VCaP (cell line): Measurements from ENCODE around the gene SNX27.
"Not testable (repeated sequence)": the region's sequence is repeated elsewhere in the genome, so short reads cannot be mapped to it uniquely, and the experiment has no call there.

ENCODE experiments used
- H3K27ac ChIP-seq: fragments of 450-650 bp; 2 replicates; pipeline ENCODE4 v1.5.1; 2017
- TF ChIP-seq, protein P1 (sequence below): fragments of 450-650 bp; conservative IDR thresholded peaks from 2 replicates; pipeline ENCODE4 v1.5.1; 2017; ENCODE audit warnings: mild to moderate bottlenecking, moderate library complexity

SNX27 gene

DNA sequence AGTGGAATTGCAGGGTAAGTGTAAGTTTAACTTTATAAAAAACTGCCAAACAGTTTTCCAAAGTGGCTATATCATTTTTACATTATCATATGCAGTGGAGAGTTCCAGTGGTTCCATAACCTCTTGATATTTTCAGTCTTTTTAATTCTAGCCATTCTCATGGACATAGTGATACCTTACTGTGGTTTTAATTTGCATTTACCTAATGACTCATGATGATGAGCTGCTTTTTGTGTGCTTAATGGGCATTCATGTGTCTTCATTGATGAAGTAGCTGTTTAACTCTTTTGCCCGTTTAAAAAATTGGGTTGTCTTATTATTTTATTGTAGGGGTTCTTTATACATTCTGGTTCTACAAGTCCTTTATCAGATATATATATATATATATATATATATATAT lies 29.4 kb downstream of the SNX27 start:
- H3K27ac ChIP-seq = no peak overlapping the region
- TF ChIP-seq, protein P1, sequence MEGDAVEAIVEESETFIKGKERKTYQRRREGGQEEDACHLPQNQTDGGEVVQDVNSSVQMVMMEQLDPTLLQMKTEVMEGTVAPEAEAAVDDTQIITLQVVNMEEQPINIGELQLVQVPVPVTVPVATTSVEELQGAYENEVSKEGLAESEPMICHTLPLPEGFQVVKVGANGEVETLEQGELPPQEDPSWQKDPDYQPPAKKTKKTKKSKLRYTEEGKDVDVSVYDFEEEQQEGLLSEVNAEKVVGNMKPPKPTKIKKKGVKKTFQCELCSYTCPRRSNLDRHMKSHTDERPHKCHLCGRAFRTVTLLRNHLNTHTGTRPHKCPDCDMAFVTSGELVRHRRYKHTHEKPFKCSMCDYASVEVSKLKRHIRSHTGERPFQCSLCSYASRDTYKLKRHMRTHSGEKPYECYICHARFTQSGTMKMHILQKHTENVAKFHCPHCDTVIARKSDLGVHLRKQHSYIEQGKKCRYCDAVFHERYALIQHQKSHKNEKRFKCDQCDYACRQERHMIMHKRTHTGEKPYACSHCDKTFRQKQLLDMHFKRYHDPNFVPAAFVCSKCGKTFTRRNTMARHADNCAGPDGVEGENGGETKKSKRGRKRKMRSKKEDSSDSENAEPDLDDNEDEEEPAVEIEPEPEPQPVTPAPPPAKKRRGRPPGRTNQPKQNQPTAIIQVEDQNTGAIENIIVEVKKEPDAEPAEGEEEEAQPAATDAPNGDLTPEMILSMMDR = no peak

DNA sequence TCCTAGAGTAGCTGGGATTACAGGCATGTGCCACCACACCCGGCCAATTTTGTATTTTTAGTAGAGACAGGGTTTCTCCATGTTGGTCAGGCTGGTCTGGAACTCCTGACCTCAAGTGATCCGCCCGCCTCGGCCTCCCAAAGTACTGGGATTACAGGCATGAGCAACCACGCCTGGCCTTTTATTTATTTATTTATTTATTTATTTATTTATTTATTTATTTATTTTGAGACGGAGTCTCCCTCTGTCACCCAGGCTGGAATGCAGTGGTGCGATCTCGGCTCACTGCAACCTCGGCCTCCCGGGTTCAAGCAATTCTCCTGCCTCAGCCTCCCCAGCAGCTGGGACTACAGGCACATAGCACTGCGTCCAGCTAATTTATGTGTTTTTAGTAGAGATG lies 31.2 kb downstream of the SNX27 start:
- H3K27ac ChIP-seq = not testable (repeated sequence)

DNA sequence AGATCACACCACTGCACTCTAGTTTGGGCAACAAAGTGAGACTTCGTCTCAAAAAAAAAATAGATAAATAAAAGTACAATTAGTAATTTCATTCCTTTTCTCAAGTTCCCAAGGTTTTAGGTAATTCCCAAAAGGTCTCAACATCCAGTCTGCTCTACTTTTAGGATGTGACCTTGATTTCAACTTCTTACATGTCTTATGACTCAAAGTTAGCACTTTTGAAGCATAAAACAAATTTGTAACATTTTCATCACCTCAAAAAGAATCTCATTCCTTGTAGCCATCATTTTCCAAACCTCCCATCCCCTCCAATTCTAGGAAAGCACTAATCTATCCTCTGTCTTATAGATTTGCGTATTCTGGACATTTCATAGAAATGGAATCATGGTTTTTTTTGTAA lies 32.2 kb downstream of the SNX27 start:
- no peak overlapping the region for H3K27ac ChIP-seq
- TF ChIP-seq, protein P1 = no peak

DNA sequence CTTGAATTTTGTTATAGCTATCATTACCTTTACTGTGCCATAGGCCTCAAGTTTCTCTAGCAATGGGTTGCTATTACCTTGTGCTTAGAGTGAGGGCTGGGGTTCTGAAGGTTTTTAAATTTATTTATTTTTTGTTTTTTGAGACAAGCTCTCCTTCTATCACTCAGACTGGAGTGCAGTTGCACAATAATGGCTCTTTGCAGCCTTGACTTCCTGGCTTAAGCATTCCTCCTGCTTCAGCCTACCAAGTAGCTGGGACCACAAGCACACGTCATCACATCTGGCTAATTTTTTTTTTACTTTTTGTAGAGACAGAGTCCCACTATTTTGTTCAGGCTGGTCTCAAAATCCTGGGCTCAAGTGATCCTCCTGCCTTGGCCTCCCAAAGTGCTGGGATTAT lies 41.5 kb downstream of the SNX27 start:
- TF ChIP-seq, protein P1 = no peak
- H3K27ac ChIP-seq = no peak overlapping the region

DNA sequence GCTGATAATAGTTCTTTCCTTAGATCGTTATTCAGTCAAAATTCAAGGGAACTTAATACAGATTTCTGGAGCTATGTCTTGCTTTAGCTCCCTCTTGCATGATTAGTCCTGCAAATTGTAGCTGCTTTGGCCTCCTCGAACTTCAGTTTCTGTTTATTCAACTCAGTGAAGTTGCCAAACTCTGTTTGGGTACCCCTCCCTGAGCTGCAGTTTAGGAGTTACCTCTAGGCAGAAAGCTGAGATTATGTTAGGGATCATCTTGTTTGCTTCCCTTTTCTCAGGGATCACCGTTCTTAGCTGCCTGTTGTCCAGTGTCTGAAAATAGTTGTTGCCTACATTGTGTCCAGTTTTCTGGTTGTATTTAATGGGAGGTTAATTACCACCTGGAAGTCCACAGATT lies 43.5 kb downstream of the SNX27 start:
- TF ChIP-seq, protein P1 = no peak
- no peak overlapping the region for H3K27ac ChIP-seq

DNA sequence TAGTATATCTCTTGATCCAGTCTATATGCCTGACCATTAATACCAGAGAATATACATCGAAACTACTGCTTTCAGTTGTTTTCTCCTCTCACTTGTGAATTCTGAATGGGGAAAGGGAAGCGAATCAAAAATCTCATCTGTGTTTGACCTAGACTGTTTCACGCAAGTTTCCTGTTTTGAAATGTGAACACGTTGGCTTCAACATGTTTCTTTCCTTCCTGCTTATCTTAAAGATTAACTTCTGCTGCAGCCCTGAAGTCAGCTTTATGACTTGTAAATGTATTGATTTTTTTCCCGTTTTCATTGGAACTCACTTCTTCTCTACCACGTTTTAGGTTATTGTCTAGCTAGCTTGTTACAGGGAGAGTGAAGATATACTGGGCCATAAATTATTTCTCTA lies 49.9 kb downstream of the SNX27 start:
- peak overlapping the region; percentile 45 for H3K27ac ChIP-seq
- TF ChIP-seq, protein P1 = no peak

DNA sequence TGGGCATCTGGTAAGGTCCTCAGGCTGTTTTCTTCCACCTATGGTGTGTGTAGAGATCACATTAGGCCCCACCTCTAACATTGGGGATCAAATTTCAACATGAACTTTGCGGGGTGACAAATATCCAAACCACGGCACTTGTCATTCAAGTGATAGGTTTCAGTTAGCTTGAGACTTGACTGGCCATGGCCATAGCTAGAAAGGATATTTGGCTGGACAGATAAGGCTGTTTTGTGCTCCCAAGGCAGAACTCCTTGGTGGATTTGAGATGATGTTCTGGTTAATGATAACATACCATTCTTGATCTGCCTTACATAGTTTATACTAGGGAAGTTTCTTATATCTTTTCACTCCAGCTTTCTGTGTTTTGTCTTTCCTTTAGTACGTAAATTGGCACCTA lies 56.2 kb downstream of the SNX27 start:
- no peak overlapping the region for H3K27ac ChIP-seq
- TF ChIP-seq, protein P1 = no peak

DNA sequence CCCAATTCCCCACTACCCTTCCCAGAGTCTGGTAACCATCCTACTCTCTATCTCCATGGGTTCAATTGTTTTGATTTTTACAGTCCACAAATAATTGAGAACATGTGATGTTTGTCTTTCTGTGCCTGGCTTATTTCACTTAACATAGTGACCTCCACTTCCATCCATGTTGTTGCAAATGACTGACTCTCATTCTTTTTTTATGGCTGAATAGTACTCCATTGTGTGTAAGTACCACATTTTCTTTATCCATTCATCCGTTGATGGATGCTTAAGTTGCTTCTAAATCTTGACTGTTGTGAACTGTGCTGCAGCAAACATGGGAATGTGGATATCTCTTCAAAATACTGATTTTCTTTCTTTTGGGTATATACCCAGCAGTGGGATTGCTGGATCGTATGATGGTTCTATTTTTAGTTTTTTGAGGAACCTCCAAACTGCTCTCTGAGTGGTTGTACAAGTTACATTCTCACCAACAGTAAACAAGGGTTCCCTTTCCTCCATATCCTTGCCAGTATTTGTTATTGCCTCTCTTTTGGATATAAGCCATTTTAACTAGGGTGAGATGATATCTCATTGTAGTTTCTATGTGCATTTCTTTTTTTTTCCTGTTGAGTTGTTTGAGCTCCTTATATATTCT lies 58.3 kb downstream of the SNX27 start:
- H3K27ac ChIP-seq = peak overlapping the region; percentile 52

DNA sequence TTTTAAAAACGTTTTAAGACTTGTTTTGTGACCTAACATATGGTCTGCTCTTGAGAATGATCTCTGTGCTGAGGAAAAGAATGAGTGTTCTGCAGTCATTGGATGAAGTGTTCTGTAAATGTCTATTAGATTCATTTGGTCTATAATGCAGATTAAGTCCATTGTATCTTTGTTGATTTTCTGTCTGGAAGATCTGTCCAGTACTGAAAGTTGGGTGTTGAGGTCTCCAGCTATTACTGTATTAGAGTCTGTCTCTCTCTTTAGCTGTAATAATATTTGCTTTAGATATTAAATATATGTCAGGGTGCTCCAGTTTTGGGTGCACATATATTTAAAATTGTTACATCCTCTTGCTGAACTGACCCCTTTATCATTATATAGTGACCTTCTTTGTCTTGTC lies 61.6 kb downstream of the SNX27 start:
- no peak overlapping the region for H3K27ac ChIP-seq
- TF ChIP-seq, protein P1 = no peak
